H1 (cell line): ENCODE data around the gene ADK. TPM values are rescaled to one million over a fixed set of nuclear protein-coding genes. Genes with fewer than 3 reads are reported as not detected.

ENCODE experiments used
- CTCF ChIA-PET: fragments of 300-600 bp; sonication (Branson Sonifier 250); formaldehyde crosslinking; loops from one replicate; lab custom pipeline; 2021; ENCODE audit not compliant: partially characterized antibody; lab: Charles Lee
- POLR2A ChIA-PET: fragments of 300-600 bp; sonication (Branson Sonifier 250); formaldehyde crosslinking; loops from one replicate; lab custom pipeline; 2021; ENCODE audit warnings: inconsistent platforms; ENCODE audit not compliant: partially characterized antibody; lab: Charles Lee
- DNase-seq, 2 experiments: peaks; one replicate each; pipeline versions ENCODE4 v3.0.0 to v3.0.0-alpha.2; 2010 to 2022; ENCODE audit warnings: low spot score in 2 of 2, low read depth in 1 of 2, mixed read lengths in 1 of 2
- FAIRE-seq: peaks from 2 replicates; lab custom pipeline; 2011; peaks lifted over from hg19 to GRCh38; lab: Jason Lieb, UNC
- H2AFZ ChIP-seq: 2 replicates; pipeline ENCODE4 v1.8.1; 2012; ENCODE audit warnings: low read length, inconsistent platforms
- H2AK5ac ChIP-seq: 2 replicates; pipeline ENCODE4 v1.6.1; 2013; ENCODE audit warnings: low read depth, low read length
- H2BK120ac ChIP-seq: replicated peaks from 2 replicates; pipeline ENCODE3; 2013; ENCODE audit warnings: low read depth, low read length, inconsistent platforms
- H2BK12ac ChIP-seq: 2 replicates; pipeline ENCODE4 v1.6.1; 2013; ENCODE audit warnings: low read depth, low read length
- H2BK15ac ChIP-seq: 2 replicates; pipeline ENCODE4 v1.6.1; 2013; ENCODE audit warnings: low read length
- H2BK20ac ChIP-seq: 2 replicates; pipeline ENCODE4 v1.6.1; 2013; ENCODE audit warnings: low read length
- H2BK5ac ChIP-seq: 2 replicates; pipeline ENCODE4 v1.6.1; 2013; ENCODE audit warnings: low read depth, low read length
- H3K14ac ChIP-seq: 2 replicates; pipeline ENCODE4 v1.6.1; 2013; ENCODE audit warnings: inconsistent platforms; ENCODE audit not compliant: insufficient read length
- H3K18ac ChIP-seq: 2 replicates; pipeline ENCODE4 v1.6.1; 2013; ENCODE audit warnings: low read length; ENCODE audit errors: extremely low read depth
- H3K23ac ChIP-seq: 2 replicates; pipeline ENCODE4 v1.6.1; 2013; ENCODE audit warnings: inconsistent platforms; ENCODE audit not compliant: insufficient read length
- H3K23me2 ChIP-seq: 2 replicates; pipeline ENCODE4 v1.6.1; 2013; ENCODE audit warnings: low read depth, low read length
- H3K27ac ChIP-seq: 2 replicates; pipeline ENCODE4 v1.6.1; 2011; ENCODE audit warnings: low read depth, low read length, inconsistent platforms
- H3K27me3 ChIP-seq, 4 experiments: replicated peaks in 1 of 4; 1 replicate in 1 of 4; 2 replicates in 3 of 4; pipeline versions ENCODE4 v1.6.1 to v1.8.1; 2011 to 2013; ENCODE audit warnings: low read length in 3 of 4, mild to moderate bottlenecking in 3 of 4, inconsistent platforms in 2 of 4, mixed read lengths in 2 of 4, moderate library complexity in 1 of 4; ENCODE audit not compliant: control insufficient read depth in 3 of 4, insufficient read depth in 3 of 4; ENCODE audit errors: extremely low read depth in 1 of 4
- H3K36me3 ChIP-seq, 4 experiments: 2 replicates each; pipeline versions ENCODE4 v1.6.1 to v1.8.1; 2011 to 2013; ENCODE audit warnings: mild to moderate bottlenecking in 4 of 4, low read length in 3 of 4, moderate library complexity in 2 of 4, control low read depth in 1 of 4, inconsistent platforms in 1 of 4; ENCODE audit not compliant: insufficient read depth in 4 of 4, control insufficient read depth in 2 of 4
- H3K4ac ChIP-seq: replicated peaks from 2 replicates; pipeline ENCODE3; 2013; ENCODE audit warnings: low read length, low read depth, mixed read lengths, inconsistent platforms; ENCODE audit not compliant: insufficient read length
- H3K4me1 ChIP-seq, 4 experiments: replicated peaks in 1 of 4; 1 replicate in 1 of 4; 2 replicates in 3 of 4; pipeline versions ENCODE4 v1.6.1 to v1.8.1; 2011 to 2013; ENCODE audit warnings: low read length in 3 of 4, inconsistent platforms in 2 of 4, mixed read lengths in 1 of 4; ENCODE audit not compliant: insufficient read depth in 4 of 4, control insufficient read depth in 3 of 4
- H3K4me2 ChIP-seq, 2 experiments: 2 replicates each; pipeline versions ENCODE4 v1.6.1 to v1.8.1; 2011 to 2013; ENCODE audit warnings: low read depth in 2 of 2, low read length in 2 of 2, control low read depth in 1 of 2, inconsistent platforms in 1 of 2, mild to moderate bottlenecking in 1 of 2; ENCODE audit not compliant: insufficient read depth in 1 of 2
- H3K4me3 ChIP-seq, 4 experiments: fragments of 200-600, 300-600 bp in 1 of 4; sonication (generic), shearing (Covaris generic), sonication (Bioruptor Twin) in 1 of 4; 2 replicates each; pipeline versions ENCODE4 v1.5.1 to v1.8.1; 2011 to 2016; ENCODE audit warnings: low read length in 4 of 4, low read depth in 3 of 4, control low read depth in 2 of 4, inconsistent platforms in 2 of 4, mild to moderate bottlenecking in 2 of 4, mixed read lengths in 1 of 4, moderate library complexity in 1 of 4; ENCODE audit not compliant: insufficient read depth in 2 of 4; ENCODE audit errors: extremely low read depth in 1 of 4
- H3K56ac ChIP-seq: replicated peaks from 2 replicates; pipeline ENCODE3; 2013; ENCODE audit warnings: low read depth, mild to moderate bottlenecking, mixed read lengths, low read length, inconsistent platforms; ENCODE audit not compliant: insufficient read length
- H3K79me1 ChIP-seq: 2 replicates; pipeline ENCODE4 v1.6.1; 2013; ENCODE audit warnings: low read depth, low read length, control low read depth
- H3K79me2 ChIP-seq, 2 experiments: 2 replicates each; pipeline versions ENCODE4 v1.6.1 to v1.8.1; 2012 to 2013; ENCODE audit warnings: low read length in 2 of 2, mild to moderate bottlenecking in 2 of 2, inconsistent platforms in 1 of 2; ENCODE audit not compliant: insufficient read depth in 2 of 2, control insufficient read depth in 1 of 2
- H3K9ac ChIP-seq, 4 experiments: replicated peaks in 1 of 4; 1 replicate in 1 of 4; 2 replicates in 3 of 4; pipeline versions ENCODE4 v1.6.1 to v1.8.1; 2011 to 2013; ENCODE audit warnings: low read depth in 3 of 4, low read length in 3 of 4, control low read depth in 2 of 4, mild to moderate bottlenecking in 2 of 4, moderate library complexity in 2 of 4, inconsistent platforms in 1 of 4; ENCODE audit errors: extremely low read depth in 1 of 4
- H3K9me3 ChIP-seq, 2 experiments: 2 replicates each; pipeline versions ENCODE4 v1.6.1 to v1.8.1; 2012 to 2013; ENCODE audit warnings: mild to moderate bottlenecking in 2 of 2, moderate library complexity in 2 of 2, control low read depth in 1 of 2, inconsistent platforms in 1 of 2, low read depth in 1 of 2, low read length in 1 of 2, mixed read lengths in 1 of 2; ENCODE audit not compliant: insufficient read depth in 2 of 2
- H4K20me1 ChIP-seq, 2 experiments: replicated peaks in 1 of 2; 2 replicates each; pipeline versions ENCODE3 to v1.8.1; 2011 to 2013; ENCODE audit warnings: inconsistent platforms in 2 of 2, low read length in 2 of 2, mild to moderate bottlenecking in 1 of 2; ENCODE audit not compliant: insufficient read depth in 2 of 2, control insufficient read depth in 1 of 2
- H4K5ac ChIP-seq: 2 replicates; pipeline ENCODE4 v1.6.1; 2013; ENCODE audit warnings: low read length, low read depth, mixed read lengths, inconsistent platforms; ENCODE audit not compliant: insufficient read length
- H4K8ac ChIP-seq: 2 replicates; pipeline ENCODE4 v1.8.0; 2013; ENCODE audit warnings: mild to moderate bottlenecking, moderate library complexity, low read length, inconsistent platforms; ENCODE audit not compliant: insufficient read depth; ENCODE audit errors: extremely low read depth
- H4K91ac ChIP-seq: replicated peaks from 2 replicates; pipeline ENCODE3; 2013; ENCODE audit warnings: low read length, mixed read lengths, inconsistent platforms; ENCODE audit not compliant: insufficient read length
- CTBP2 ChIP-seq: IDR thresholded peaks from 2 replicates; pipeline ENCODE4 v1.7.0; 2011; ENCODE audit warnings: borderline replicate concordance, mild to moderate bottlenecking, moderate library complexity, mixed read lengths, low read length; ENCODE audit not compliant: insufficient read depth, insufficient read length
- E2F6 ChIP-seq: IDR thresholded peaks from 2 replicates; pipeline ENCODE4 v1.6.1; 2012; ENCODE audit warnings: inconsistent platforms
- SIN3A ChIP-seq, 2 experiments: IDR thresholded peaks in 1 of 2; conservative IDR thresholded peaks in 1 of 2; 2 replicates each; pipeline ENCODE4 v1.6.1; 2011 to 2012; ENCODE audit warnings: low read length in 2 of 2, improper control_type of control experiment in 1 of 2, low read depth in 1 of 2, mild to moderate bottlenecking in 1 of 2
- TBP ChIP-seq: IDR thresholded peaks from 2 replicates; pipeline ENCODE4 v1.6.1; 2011; ENCODE audit warnings: low read depth, low read length, improper control_type of control experiment
- USF2 ChIP-seq: IDR thresholded peaks from 2 replicates; pipeline ENCODE4 v1.6.1; 2011; ENCODE audit warnings: low read length, improper control_type of control experiment
- polyA plus RNA-seq, 7 experiments: library from polyadenylated mRNA; depleted of rRNA in 3 of 7; stranded (reverse) in 5 of 7; unstranded in 2 of 7; fragments of >200 nt in 5 of 7; fragments of 200-250 nt in 2 of 7; gene quantifications; 1 replicate in 5 of 7; 2 replicates in 1 of 7; 4 replicates in 1 of 7; pipeline versions ENCODE4 v1.2.1 to v1.2.3, GENCODE V29; 2011 to 2013; ENCODE audit warnings: missing spikeins in 2 of 7, mixed read lengths in 2 of 7
- total RNA-seq: library from RNA; stranded (reverse); fragmentation: NEBNext Ultra II Directional; extraction: Animal tissue kit (Norgen Biotek cat#: 25700); gene quantifications from 2 replicates; pipeline ENCODE4 v1.2.1, GENCODE V29; 2021

The ADK gene
- total and polyA plus RNA-seq, 2 of the 8 experiments (the other 6 are each of a cell fraction or from before 2014, with no cell fraction given), result 12.3 to 42.4 TPM

- no peak overlapping the region for H3K4me3 ChIP-seq
- no peak overlapping the region for H3K27ac ChIP-seq
- no peak overlapping the region for H3K56ac ChIP-seq
- H3K14ac ChIP-seq, result no peak overlapping the region
- H3K9ac ChIP-seq, result no peak overlapping the region
- ChIA-PET POLR2A (no interaction called here), CTCF (no interaction called here)
- H2BK15ac ChIP-seq, result no peak overlapping the region
- DNase-seq, result no peak
- H4K8ac ChIP-seq, result no peak overlapping the region
- H3K23me2 ChIP-seq, result no peaks in the 10 kb centered on the region; the same call in 1 of the 2 replicates
- no peak overlapping the region for H3K4ac ChIP-seq
- H3K36me3 ChIP-seq, result no peaks in the 10 kb centered on the region; a peak in 1 of 8 replicates
- no peak for FAIRE-seq
- H2AFZ ChIP-seq, result no peak overlapping the region
- H3K23ac ChIP-seq, result no peak overlapping the region
- H2AK5ac ChIP-seq, result no peak overlapping the region
- H3K4me1 ChIP-seq, result no peaks in the 10 kb centered on the region
- H3K27me3 ChIP-seq, result no peaks in the 10 kb centered on the region; a peak in 1 of 7 replicates
- no peak overlapping the region for H4K91ac ChIP-seq
- H2BK20ac ChIP-seq, result no peak overlapping the region
- no peaks in the 10 kb centered on the region for H3K79me2 ChIP-seq
- H4K20me1 ChIP-seq, result no peaks in the 10 kb centered on the region
- H3K9me3 ChIP-seq, result no peaks in the 10 kb centered on the region
- no peak overlapping the region for H2BK12ac ChIP-seq
- no peak overlapping the region for H3K4me2 ChIP-seq
- no peak overlapping the region for H2BK120ac ChIP-seq
- no peak overlapping the region for H3K18ac ChIP-seq
- no peak overlapping the region for H4K5ac ChIP-seq
- TF ChIP-seq SIN3A (conservative IDR thresholded peaks at IDR 0.05 in 1 of 2, IDR thresholded peaks at IDR 0.05 in 1 of 2; ENCODE audit: low read depth in 1 of 2, low read length in 2 of 2) (no peak), E2F6 (no peak), CTBP2 (no peak), TBP (no peak), USF2 (no peak)
- no peak overlapping the region for H2BK5ac ChIP-seq
- H3K79me1 ChIP-seq, result no peaks in the 10 kb centered on the region
Observed at GRCh38 chr10:74361678-74362077, 210.7 kb downstream of the ADK start.
